GM13977 (cell line): ENCODE data around the gene UBAC1.
"Not testable (repeated sequence)": the region's sequence is repeated elsewhere in the genome, so short reads cannot be mapped to it uniquely, and the experiment has no call there.

Source experiments
- DNase-seq: peaks from one replicate; pipeline ENCODE4 v3.0.0; 2012; ENCODE audit warnings: low spot score
- CTCF ChIP-seq: IDR thresholded peaks from 2 replicates; pipeline ENCODE4 v1.5.1; 2012; ENCODE audit warnings: mild to moderate bottlenecking, control low read depth; ENCODE audit not compliant: insufficient read depth; ENCODE audit errors: extremely low read depth, missing control alignments
- in situ Hi-C: fragments of 300-500 bp; cut with MboI; formaldehyde crosslinking; loops from one replicate; pipeline ENCODE4 v1.12.0; 2022; ENCODE audit warnings: low sequenced_read_pairs, low pct_unique_long_range_greater_than_20kb, mixed read lengths, inconsistent platforms; ENCODE audit not compliant: unreplicated experiment

UBAC1 gene

GRCh38 chr9:135968083-135968476 is 6.9 kb upstream of the UBAC1 start:
- DNase-seq: no peak
- in situ Hi-C loops: loop anchor here (10.0 kb wide), 1 partner anchor 157 kb away; no protein-coding TSS in a partner anchor
- no peak for TF ChIP-seq CTCF

GRCh38 chr9:135966916-135967260 is 5.7 kb upstream of the UBAC1 start:
- in situ Hi-C loops: loop anchor here (10.0 kb wide), 1 partner anchor 158 kb away; no protein-coding TSS in a partner anchor
- not testable (repeated sequence) for DNase-seq

DNA sequence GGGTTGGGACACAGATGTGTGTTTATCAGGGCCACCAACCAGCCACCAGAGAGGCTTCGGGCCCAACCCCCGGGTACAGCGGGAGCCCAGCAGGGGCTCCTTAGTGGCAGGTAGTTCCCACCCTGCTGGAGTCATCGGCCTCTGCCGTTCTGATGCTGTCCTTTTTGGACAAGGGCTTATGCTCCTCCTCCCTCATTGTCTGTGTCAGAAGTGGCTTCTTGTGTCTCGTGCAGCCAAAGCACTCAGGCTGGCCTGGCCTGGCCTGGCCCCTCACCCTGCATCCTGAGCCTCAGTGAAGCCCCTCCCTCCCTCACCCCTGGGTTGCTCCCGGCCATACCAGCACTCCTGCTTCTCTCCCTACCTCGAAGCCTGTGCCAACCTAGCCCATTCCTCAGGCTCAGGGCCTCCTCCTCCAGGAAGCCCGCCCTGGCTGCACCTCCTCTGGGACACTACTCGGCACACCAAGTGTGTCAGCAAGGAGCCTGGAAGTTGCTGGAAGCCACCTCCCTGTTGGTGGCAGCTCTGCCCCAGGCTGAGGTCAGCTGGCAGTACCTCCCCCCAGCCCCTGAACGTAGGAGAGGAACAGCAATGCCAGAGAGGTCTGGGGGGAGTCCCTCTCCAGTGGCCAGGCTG is 4.1 kb upstream of the UBAC1 start:
- no peak for DNase-seq
- in situ Hi-C loops: loop anchor here (10.0 kb wide), 1 partner anchor 160 kb away; no protein-coding TSS in a partner anchor
- no peak for TF ChIP-seq CTCF

- in situ Hi-C loops: loop anchor here (10.0 kb wide), 1 partner anchor 161 kb away; no protein-coding TSS in a partner anchor
- DNase-seq: no peak
- no peak for TF ChIP-seq CTCF
These were observed 2.8 kb upstream of the UBAC1 start for GRCh38 chr9:135963938-135964337.

- DNase-seq: no peak
- no peak for TF ChIP-seq CTCF
- in situ Hi-C loops: loop anchor here (10.0 kb wide), 1 partner anchor 161 kb away; no protein-coding TSS in a partner anchor
These were observed 2.2 kb upstream of the UBAC1 start for GRCh38 chr9:135963338-135963737.

- no peak for DNase-seq
- in situ Hi-C loops: loop anchor here (10.0 kb wide), 1 partner anchor 162 kb away; no protein-coding TSS in a partner anchor
- TF ChIP-seq CTCF: no peak
These were observed 1.6 kb upstream of the UBAC1 start for GRCh38 chr9:135962696-135963307.

DNA sequence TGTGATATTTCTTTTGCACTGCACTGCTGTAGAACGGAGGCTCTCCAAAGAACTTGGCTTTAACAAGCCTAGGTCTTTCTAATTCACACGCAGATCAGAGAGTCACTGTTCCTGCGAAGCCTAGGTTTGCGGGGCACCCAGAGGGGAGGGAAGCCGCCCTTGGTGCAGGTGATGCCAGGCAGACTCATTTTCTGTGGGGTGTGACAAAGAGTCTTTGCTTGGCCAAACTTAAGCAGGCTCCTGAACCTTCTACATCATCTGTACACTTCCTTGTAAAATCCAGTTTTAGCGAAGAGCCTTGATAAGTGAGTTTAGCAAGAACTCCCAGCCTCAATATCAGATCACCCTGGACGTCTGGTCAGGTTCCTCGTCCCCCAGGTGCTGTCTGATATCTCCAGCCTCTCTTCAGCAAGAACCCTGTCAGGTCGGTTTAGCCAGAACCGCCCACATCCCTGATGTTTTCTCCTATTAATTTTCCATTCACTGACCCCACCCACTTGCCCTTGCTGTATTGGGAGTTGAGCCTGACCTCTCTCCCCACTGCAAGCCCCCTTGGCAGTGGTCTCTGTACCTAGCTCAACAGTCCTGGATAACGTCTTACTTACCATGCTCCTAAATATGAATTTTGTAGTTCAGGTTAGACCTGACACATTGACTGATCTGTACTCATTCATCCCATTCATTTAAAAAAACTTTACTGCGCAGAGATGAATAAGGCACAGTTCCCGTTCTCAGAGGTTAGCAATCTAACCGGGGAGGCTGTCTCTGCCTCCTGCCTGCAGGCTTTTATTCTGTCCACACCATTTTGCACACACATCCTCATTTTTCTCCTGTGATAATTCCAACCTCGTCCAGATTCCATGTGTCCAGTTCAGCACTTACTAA is 880 bp upstream of the UBAC1 start:
- DNase-seq: no peak
- in situ Hi-C loops: loop anchor here (10.0 kb wide), 1 partner anchor 163 kb away; no protein-coding TSS in a partner anchor
- no peak for TF ChIP-seq CTCF
